ENCODE measurements around the gene C10orf143.

C10orf143 gene

GRCh38 chr10:130037169-130037661, 73.4 kb downstream of the C10orf143 start:
- no peaks in the 10 kb centered on the region for H3K79me2 ChIP-seq (ENCODE audit: low read length)
- no peak overlapping the region for H2AFZ ChIP-seq (ENCODE audit: low read depth, low read length)
- H3K4me1 ChIP-seq (ENCODE audit: low read length), result no peaks in the 10 kb centered on the region
- no peaks in the 10 kb centered on the region for H3K36me3 ChIP-seq (replicated peaks; ENCODE audit: low read depth, low read length)
- H3K9ac ChIP-seq (ENCODE audit: low read length), result no peak overlapping the region
- H3K4me3 ChIP-seq (ENCODE audit: low read length), result no peak overlapping the region
- no peaks in the 10 kb centered on the region; the same call in 1 of the 2 replicates for H3K27me3 ChIP-seq (ENCODE audit: low read depth, low read length)
- H4K20me1 ChIP-seq (ENCODE audit: insufficient read depth, low read length), result no peaks in the 10 kb centered on the region
- no peaks in the 10 kb centered on the region for H3K9me3 ChIP-seq (ENCODE audit: insufficient read depth, low read length)
- TF ChIP-seq CTCF (IDR thresholded peaks at IDR 0.05; ENCODE audit: low read depth, low read length) (no peak), EZH2phosphoT487 (IDR thresholded peaks at IDR 0.05; ENCODE audit: low read depth) (no peak)
- H3K27ac ChIP-seq (ENCODE audit: low read length), result no peak overlapping the region
- H3K4me2 ChIP-seq (ENCODE audit: low read length), result no peak overlapping the region

GRCh38 chr10:130036296-130037065, 74.1 kb downstream of the C10orf143 start:
- Histone ChIP-seq H4K20me1 (ENCODE audit: insufficient read depth, low read length) (no peaks in the 10 kb centered on the region), H3K27me3 (ENCODE audit: low read depth, low read length) (no peaks in the 10 kb centered on the region; the same call in 1 of the 2 replicates), H3K27ac (ENCODE audit: low read length) (no peak overlapping the region), H3K79me2 (ENCODE audit: low read length) (no peaks in the 10 kb centered on the region), H2AFZ (ENCODE audit: low read depth, low read length) (no peak overlapping the region), H3K9me3 (ENCODE audit: insufficient read depth, low read length) (no peaks in the 10 kb centered on the region), H3K4me3 (ENCODE audit: low read length) (no peak overlapping the region), H3K4me2 (ENCODE audit: low read length) (no peak overlapping the region), H3K36me3 (replicated peaks; ENCODE audit: low read depth, low read length) (no peaks in the 10 kb centered on the region), H3K4me1 (ENCODE audit: low read length) (no peaks in the 10 kb centered on the region), H3K9ac (ENCODE audit: low read length) (no peak overlapping the region)
- no peak for TF ChIP-seq CTCF (IDR thresholded peaks at IDR 0.05; ENCODE audit: low read depth, low read length)
- TF ChIP-seq EZH2phosphoT487 (IDR thresholded peaks at IDR 0.05; ENCODE audit: low read depth), result no peak

GRCh38 chr10:130029209-130029608, 81.4 kb downstream of the C10orf143 start:
- Histone ChIP-seq H3K4me3 (ENCODE audit: low read length) (no peak overlapping the region), H3K27me3 (ENCODE audit: low read depth, low read length) (no peaks in the 10 kb centered on the region), H3K4me2 (ENCODE audit: low read length) (no peak overlapping the region), H4K20me1 (ENCODE audit: insufficient read depth, low read length) (no peaks in the 10 kb centered on the region), H3K27ac (ENCODE audit: low read length) (no peak overlapping the region), H2AFZ (ENCODE audit: low read depth, low read length) (no peak overlapping the region), H3K4me1 (ENCODE audit: low read length) (no peaks in the 10 kb centered on the region), H3K9me3 (ENCODE audit: insufficient read depth, low read length) (no peaks in the 10 kb centered on the region), H3K36me3 (replicated peaks; ENCODE audit: low read depth, low read length) (no peaks in the 10 kb centered on the region), H3K9ac (ENCODE audit: low read length) (no peak overlapping the region), H3K79me2 (ENCODE audit: low read length) (no peaks in the 10 kb centered on the region)
- no peak for TF ChIP-seq EZH2phosphoT487 (IDR thresholded peaks at IDR 0.05; ENCODE audit: low read depth)
- no peak for TF ChIP-seq CTCF (IDR thresholded peaks at IDR 0.05; ENCODE audit: low read depth, low read length)

DNA sequence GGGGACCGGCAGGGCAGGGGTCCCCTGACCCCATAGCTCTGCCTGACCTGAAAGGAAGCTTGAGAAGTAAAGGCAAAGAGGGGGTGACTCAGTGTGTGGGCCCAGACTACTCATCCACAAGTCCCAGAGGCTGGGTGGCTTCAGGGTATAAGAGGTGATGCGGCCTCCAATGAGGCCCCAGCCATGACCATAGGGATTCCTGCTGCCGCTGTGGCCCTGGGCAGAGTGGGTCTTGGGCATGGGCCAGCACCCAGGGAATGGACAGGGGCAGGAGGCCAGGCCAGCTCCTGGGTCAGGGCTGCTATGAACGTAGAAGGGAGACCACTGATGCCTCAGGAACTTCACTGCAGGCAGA, 82.2 kb downstream of the C10orf143 start:
- TF ChIP-seq CTCF (IDR thresholded peaks at IDR 0.05; ENCODE audit: low read depth, low read length) (no peak), EZH2phosphoT487 (IDR thresholded peaks at IDR 0.05; ENCODE audit: low read depth) (no peak)
- Histone ChIP-seq H3K4me1 (ENCODE audit: low read length) (no peaks in the 10 kb centered on the region), H3K36me3 (replicated peaks; ENCODE audit: low read depth, low read length) (no peaks in the 10 kb centered on the region), H3K79me2 (ENCODE audit: low read length) (no peaks in the 10 kb centered on the region), H3K4me3 (ENCODE audit: low read length) (no peak overlapping the region), H3K27ac (ENCODE audit: low read length) (no peak overlapping the region), H3K27me3 (ENCODE audit: low read depth, low read length) (no peaks in the 10 kb centered on the region), H4K20me1 (ENCODE audit: insufficient read depth, low read length) (no peaks in the 10 kb centered on the region), H3K9ac (ENCODE audit: low read length) (no peak overlapping the region), H3K9me3 (ENCODE audit: insufficient read depth, low read length) (no peaks in the 10 kb centered on the region), H2AFZ (ENCODE audit: low read depth, low read length) (no peak overlapping the region), H3K4me2 (ENCODE audit: low read length) (no peak overlapping the region)
